ENCODE measurements around the gene ABLIM1. TPM values are rescaled to one million over a fixed set of nuclear protein-coding genes. Genes with fewer than 3 reads are reported as not detected.

Gene ABLIM1
- total and polyA plus RNA-seq, 2 of the 4 experiments (the other 2 are of a cell fraction), result 7.7 to 9.9 TPM

GRCh38 chr10:114631666-114632417 lies 26.2 kb downstream of the ABLIM1 start:
- H3K56ac ChIP-seq (ENCODE audit: extremely low read depth, insufficient read depth, low read length), result no peak overlapping the region; the same call in 1 of the 2 replicates
- TF ChIP-seq CEBPB (IDR thresholded peaks at IDR 0.05; ENCODE audit: low read depth, low read length) (no peak), MAZ (IDR thresholded peaks at IDR 0.05; ENCODE audit: borderline replicate concordance, low read depth, low read length) (no peak), CTCF (conservative IDR thresholded peaks at IDR 0.05; ENCODE audit: low read depth, low read length) (no peak), MAFK (IDR thresholded peaks at IDR 0.05; ENCODE audit: low read depth, low read length) (no peak), RCOR1 (IDR thresholded peaks at IDR 0.05; ENCODE audit: insufficient replicate concordance, low read length) (no peak), FOS (IDR thresholded peaks at IDR 0.05; ENCODE audit: low read depth, low read length) (no peak)
- 1% methylated on average over 11 of the region's 53 CpGs; no CpG with 5 or more reads in 1 of the 2 experiments for WGBS, 2 experiments (ENCODE audit: extremely low coverage in 2 of 2, insufficient read length in 1 of 2)
- H4K91ac ChIP-seq (ENCODE audit: insufficient read depth, low read depth, low read length), result no peak overlapping the region
- H4K20me1 ChIP-seq (ENCODE audit: insufficient read depth, low read length), result peaks cover 15% of the 10 kb centered on the region
- no peak overlapping the region for H2AK9ac ChIP-seq (replicated peaks; ENCODE audit: low read depth, low read length, poor library complexity)
- no peaks in the 10 kb centered on the region for H3K9me3 ChIP-seq (ENCODE audit: control insufficient read depth, insufficient read depth, low read length)
- DNase-seq (no peak), ATAC-seq (ENCODE audit: low read depth) (peak; percentile 35)
- peak overlapping the region; percentile 69 for H3K9ac ChIP-seq (ENCODE audit: low read depth, low read length)
- peaks cover 5% of the 10 kb centered on the region; the same call in 1 of the 2 replicates for H3K27me3 ChIP-seq (ENCODE audit: control insufficient read depth, insufficient read depth, low read length)
- H2BK120ac ChIP-seq (ENCODE audit: low read depth, low read length), result peak overlapping the region; percentile 70
- H2BK20ac ChIP-seq (ENCODE audit: low read depth, low read length), result peak overlapping the region; percentile 30; the same call in 1 of the 2 replicates
- intact Hi-C loops (cut with micrococcal nuclease) (loop anchor here (1.0 to 10.0 kb wide), 5 partner anchors 8 to 327 kb away; no protein-coding TSS in a partner anchor), dilution Hi-C loops (cut with HindIII; ENCODE audit: low sequenced_read_pairs, unreplicated experiment) (no loop called here), in situ Hi-C loops (cut with MboI; ENCODE audit: low sequenced_read_pairs) (no loop called here)
- POLR2A ChIA-PET (ENCODE audit: unreplicated experiment), result interaction anchor here (0.6 kb wide), 2 partner anchors 84 to 265 kb away, joined by 4 read pairs; no protein-coding TSS in a partner anchor
- H2AFZ ChIP-seq (replicated peaks; ENCODE audit: low read length, poor library complexity), result peak overlapping the region; percentile 79
- H3K4ac ChIP-seq (ENCODE audit: low read depth, low read length), result peak overlapping the region; percentile 1; the same call in 1 of the 2 replicates
- no peak overlapping the region for H4K5ac ChIP-seq (ENCODE audit: low read depth, low read length)
- no peaks in the 10 kb centered on the region for H3K36me3 ChIP-seq (ENCODE audit: control insufficient read depth, insufficient read depth, low read length)
- peaks cover 13% of the 10 kb centered on the region for H3K4me1 ChIP-seq (ENCODE audit: control insufficient read depth, insufficient read depth, low read length)
- no TSS peak for BruUV-seq (replicated peaks)
- H2BK15ac ChIP-seq (ENCODE audit: low read depth, low read length), result peak overlapping the region; percentile 33; the same call in 1 of the 3 replicates
- H3K14ac ChIP-seq (replicated peaks; ENCODE audit: low read depth, low read length), result peak overlapping the region; percentile 30; the same call in 1 of the 2 replicates
- H3K9me1 ChIP-seq (ENCODE audit: insufficient read depth, low read length), result peaks cover 10% of the 10 kb centered on the region
- peak overlapping the region in 1 of 2 experiments; percentile 20; a peak in 1 of 4 replicates for H4K8ac ChIP-seq (ENCODE audit: low read depth in 2 of 2, low read length in 2 of 2)
- peak overlapping the region; percentile 21; the same call in 1 of the 2 replicates for H3K18ac ChIP-seq (ENCODE audit: low read depth, low read length)
- CTCF ChIA-PET, result interaction anchor here (0.8 to 1.6 kb wide), 3 partner anchors 18 to 328 kb away, joined by 3 to 4 read pairs (median 3); no protein-coding TSS in a partner anchor
- H3K27ac ChIP-seq (ENCODE audit: insufficient read depth, low read length), result peak overlapping the region; percentile 3; the same call in 1 of the 2 replicates
- no peak overlapping the region for H2AK5ac ChIP-seq (ENCODE audit: low read depth, low read length)
- H3K4me3 ChIP-seq (ENCODE audit: insufficient read depth, low read depth, low read length), result peak overlapping the region; percentile 66
- peak overlapping the region; percentile 97 for H3K4me2 ChIP-seq (ENCODE audit: low read depth, low read length)
- peaks cover 0 to 4% of the 10 kb centered on the region in 2 experiments; a peak in 1 of 4 replicates for H3K79me1 ChIP-seq (ENCODE audit: low read depth in 1 of 2, low read length in 2 of 2)
- peak overlapping the region; percentile 75 for H3K23ac ChIP-seq (ENCODE audit: low read depth, low read length)
- H2BK5ac ChIP-seq (ENCODE audit: low read depth, low read length, poor library complexity, severe bottlenecking), result no peak overlapping the region

Data from IMR-90 (cell line).